Left hindlimb (tissue), 1 donor: ENCODE measurements around the gene PPEF2.
"Not testable (repeated sequence)": the region's sequence is repeated elsewhere in the genome, so short reads cannot be mapped to it uniquely, and the experiment has no call there.

Source experiments
- DNase-seq: peaks from one replicate; pipeline ENCODE4 v3.0.0-alpha.2; 2018

The PPEF2 gene

DNA sequence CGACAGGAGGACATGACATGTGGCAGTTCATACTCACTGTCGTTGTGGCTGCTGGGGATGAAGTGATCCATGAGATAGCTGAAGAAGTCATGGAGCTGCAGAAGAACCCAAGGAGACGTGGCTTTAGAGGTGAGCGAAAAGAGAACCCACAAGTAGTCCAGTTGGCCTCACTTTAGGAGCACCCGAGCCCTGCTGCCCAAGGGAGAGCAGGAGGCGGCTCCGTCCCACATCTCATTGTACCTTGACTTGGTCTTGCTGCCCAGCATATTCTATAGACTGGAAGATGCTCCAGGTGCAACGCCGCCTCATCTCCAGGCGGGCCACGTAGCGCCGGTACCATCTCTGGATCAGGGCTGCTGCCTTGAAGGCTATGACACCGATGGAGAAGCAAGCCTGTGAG, 10.6 kb downstream of the PPEF2 start:
- no peak for DNase-seq

- no peak for DNase-seq
These were observed 12.6 kb downstream of the PPEF2 start for GRCh38 chr4:75889537-75890199.

DNA sequence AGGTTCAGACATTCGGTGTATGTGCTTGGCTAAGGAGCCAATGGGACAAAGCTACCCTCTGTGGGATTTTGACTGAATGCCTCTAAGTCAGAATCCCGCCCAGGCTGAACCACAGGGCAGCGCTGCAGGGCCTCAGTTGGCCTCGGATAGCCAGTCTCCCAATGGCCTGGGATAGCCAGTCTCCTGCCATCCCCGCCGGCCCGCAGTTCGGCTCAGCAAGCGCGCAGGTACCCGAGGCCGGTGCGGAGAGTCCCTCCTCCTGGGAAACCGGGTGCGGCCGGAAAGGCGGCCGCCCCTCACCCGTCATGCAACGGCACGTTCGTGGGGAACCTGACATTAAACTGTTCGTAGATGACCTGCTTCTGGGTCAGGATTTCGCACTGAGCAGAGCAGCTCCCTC, 16.1 kb downstream of the PPEF2 start:
- no peak for DNase-seq

- DNase-seq, result no peak
These were observed 20.8 kb downstream of the PPEF2 start for GRCh38 chr4:75881476-75881875.

- no peak for DNase-seq
These were observed 22.0 kb downstream of the PPEF2 start for GRCh38 chr4:75880278-75880677.

DNA sequence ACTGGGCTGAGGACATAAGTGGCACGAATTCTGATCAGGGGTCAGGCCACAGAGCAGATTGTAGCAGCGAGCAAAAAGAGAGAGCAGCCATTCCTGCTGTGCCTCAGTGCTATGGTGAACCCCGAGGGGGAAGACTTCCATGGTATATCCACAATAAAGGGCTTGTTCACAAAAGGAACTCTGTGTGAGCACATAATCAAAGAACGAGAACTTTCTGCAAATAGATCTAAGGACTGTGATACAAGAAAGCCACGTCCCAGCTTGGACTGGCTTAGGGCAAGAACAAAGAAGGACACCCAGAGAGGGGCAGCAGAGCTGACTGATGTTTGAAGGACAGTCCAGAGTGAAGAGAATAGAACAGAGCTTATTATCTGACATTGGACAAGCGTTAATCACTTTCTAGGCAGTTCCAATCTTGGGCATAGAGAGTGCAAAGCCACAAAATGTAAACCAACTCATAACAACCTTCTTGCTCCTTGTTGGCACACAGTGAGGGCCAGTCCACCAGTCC, 24.0 kb downstream of the PPEF2 start:
- DNase-seq, result no peak

GRCh38 chr4:75876218-75876617, 26.0 kb downstream of the PPEF2 start:
- no peak for DNase-seq

GRCh38 chr4:75869100-75869499, 33.2 kb downstream of the PPEF2 start:
- no peak for DNase-seq

- DNase-seq, result no peak
These were observed 35.1 kb downstream of the PPEF2 start for GRCh38 chr4:75867130-75867529.

- no peak for DNase-seq
These were observed 41.6 kb downstream of the PPEF2 start for GRCh38 chr4:75860606-75861005.

DNA sequence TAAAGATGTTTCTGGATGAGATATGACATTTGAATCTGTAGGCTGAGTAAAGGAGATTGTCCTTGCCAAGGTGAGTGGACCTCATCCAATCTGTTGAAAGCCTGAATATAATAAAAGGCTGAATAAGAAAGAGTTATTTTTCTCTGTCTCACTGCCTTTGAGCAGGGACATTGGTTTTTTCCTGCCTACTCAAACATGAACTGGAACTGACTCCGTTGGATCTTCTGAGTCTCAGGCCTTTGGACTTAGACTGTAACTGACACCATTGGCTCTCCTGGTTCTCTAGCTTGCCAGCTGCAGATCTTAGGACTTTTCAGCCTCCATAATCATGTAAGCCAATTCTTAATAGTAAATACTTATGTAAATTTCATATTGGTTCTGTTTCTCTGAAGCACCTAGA, 43.5 kb downstream of the PPEF2 start:
- DNase-seq, result no peak

DNA sequence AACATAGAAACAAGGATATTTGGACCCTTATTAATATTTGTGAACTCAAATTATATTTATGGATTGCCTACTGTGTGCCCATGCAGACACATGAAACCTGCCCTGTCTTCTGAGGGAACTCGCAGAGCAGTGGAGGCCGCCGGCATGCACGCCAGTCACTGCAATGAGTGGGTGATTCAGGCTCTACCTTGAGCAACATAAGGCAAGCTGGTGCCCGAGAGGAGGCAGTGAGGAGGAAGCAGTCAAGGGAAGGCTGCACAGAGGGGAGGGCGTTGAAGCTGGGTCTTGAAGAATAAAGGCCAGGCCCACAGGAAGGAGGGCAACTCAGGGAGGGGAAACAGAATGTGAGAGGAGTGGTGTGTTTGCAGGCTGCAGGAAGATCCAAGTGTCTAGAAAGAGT, 52.8 kb downstream of the PPEF2 start:
- DNase-seq, result no peak

- no peak for DNase-seq
These were observed 53.4 kb downstream of the PPEF2 start for GRCh38 chr4:75848891-75849290.

DNA sequence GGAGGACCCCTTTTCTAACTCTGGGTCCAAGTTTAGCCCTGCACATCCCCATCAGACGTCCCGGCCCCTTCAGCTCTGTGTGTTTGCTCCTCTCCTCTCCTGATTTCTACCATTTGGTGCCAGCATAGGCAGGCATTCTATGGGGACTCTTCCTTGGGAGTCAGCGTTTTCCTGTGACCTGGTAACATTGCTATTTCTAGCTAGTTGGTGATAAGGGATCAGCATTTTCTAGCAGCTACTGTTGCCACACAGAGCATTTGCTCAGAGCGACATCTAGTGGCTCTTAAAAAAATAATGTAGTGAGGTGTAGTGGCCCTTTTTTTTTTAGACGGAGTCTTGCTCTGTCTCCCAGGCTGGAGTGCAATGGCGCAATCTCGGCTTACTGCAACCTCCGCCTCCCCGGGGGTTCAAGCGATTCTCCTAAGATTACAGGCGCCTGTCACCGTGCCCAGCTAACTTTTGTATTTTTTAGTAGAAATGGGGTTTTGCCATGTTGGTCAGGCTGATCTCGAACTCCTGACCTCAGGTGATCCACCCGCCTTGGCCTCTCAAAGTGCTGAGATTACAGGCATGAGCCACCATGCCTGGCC, 54.0 kb downstream of the PPEF2 start:
- DNase-seq, result not testable (repeated sequence)

DNA sequence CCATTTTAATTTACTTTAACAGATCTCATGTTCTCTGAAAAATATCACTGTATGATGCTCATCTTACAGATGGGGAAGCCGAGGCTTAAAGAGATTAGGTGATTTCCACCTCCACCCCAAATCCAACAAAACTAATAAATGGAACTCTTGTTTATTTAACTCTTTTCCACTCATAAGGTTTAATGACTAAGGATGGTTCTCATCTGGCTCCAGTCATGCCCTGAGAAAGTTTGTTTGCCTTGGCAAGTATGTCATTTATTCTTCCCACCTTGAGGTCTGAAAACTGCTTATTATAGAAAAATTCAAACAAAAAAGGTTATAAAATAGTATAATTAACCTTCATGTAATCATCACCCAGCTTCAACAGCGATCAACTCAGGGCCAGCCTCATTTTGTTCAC, 56.3 kb downstream of the PPEF2 start:
- DNase-seq, result no peak

- DNase-seq, result no peak
These were observed 58.0 kb downstream of the PPEF2 start for GRCh38 chr4:75844151-75844662.

DNA sequence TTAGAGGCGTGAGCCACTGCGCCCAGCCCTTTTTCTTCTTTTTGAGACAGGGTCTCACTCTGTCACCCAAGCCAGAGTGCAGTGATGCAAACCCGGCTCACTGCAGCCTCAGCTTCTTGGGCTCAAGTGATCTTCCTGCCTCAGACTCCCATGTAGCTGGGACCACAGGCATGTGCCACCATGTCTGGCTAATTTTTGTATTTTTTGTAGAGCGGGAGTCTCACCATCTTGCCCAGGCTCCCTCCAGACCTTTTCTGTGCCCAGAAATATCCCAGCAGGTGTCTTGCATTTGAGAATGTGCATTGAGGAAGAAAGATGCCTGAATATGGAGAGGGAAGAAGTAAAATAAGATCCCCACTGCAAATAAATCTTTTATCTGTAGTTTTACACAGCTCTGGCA, 58.7 kb downstream of the PPEF2 start:
- DNase-seq, result no peak

- no peak for DNase-seq
These were observed 60.4 kb downstream of the PPEF2 start for GRCh38 chr4:75841641-75842520.

DNA sequence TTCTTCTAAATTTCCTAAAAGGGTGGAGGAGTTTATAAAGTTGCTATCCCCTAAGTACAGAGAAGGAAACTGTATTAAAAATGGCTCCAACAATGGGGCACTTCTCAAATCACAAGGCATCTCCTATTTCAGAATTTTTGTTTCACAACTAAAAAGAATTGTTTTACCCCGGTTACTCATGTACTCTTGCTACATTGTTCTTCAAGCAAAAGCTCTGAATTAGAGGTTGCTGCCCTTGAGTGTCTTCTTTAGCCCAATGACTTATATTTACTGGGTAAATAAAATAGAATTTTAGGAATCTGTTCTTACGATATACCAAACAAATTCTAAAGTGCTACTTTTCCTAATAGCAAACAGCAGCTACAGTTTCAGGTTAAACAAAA, 67.5 kb downstream of the PPEF2 start:
- no peak for DNase-seq

DNA sequence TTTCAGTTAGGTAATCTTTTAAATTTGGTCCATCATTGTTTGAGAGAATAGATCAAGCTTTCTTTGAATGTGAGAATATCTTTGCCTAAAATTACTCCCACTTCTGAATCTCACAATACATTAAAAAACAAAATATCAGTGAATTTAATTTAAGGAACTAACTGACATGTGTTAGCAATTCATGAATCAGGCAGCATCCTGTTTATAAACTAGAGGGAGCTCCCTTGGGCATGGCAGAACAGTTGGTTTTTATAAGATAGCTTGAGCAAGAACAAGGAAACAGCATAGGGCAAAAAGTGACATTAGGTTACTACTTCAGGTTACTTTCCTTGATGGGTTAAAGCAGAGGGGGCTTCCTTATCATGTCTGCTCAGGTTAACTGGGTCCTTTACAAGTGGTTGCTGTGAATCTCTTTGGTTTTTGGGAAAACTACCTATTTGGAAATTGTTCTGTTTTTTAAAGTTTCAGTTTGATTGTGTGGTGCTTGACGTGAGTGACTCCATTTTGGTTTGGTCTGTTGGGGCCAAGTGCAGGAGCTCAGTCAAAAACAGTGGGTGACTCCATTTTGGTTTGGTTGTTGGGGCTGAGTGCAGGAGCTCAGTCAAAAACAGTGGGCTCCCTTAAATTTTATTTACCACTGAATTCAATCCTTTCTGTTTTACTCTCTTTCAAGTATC, 68.0 kb downstream of the PPEF2 start:
- DNase-seq, result no peak

- no peak for DNase-seq
These were observed 70.3 kb downstream of the PPEF2 start for GRCh38 chr4:75831856-75832405.

GRCh38 chr4:75830906-75831305, 71.3 kb downstream of the PPEF2 start:
- DNase-seq, result no peak

- DNase-seq, result no peak
These were observed 78.4 kb downstream of the PPEF2 start for GRCh38 chr4:75823812-75824211.
